GM18951 (cell line): ENCODE results near the gene OTULINL.

Experiments
- POLR2A ChIP-seq: IDR thresholded peaks from 4 replicates; pipeline ENCODE4 v1.6.1; 2011; ENCODE audit warnings: mild to moderate bottlenecking; ENCODE audit not compliant: insufficient read length, insufficient read depth; ENCODE audit errors: extremely low read depth
- in situ Hi-C: fragments of 300-500 bp; cut with MboI; formaldehyde crosslinking; loops from one replicate; pipeline ENCODE4 v1.12.0; 2022; ENCODE audit warnings: low sequenced_read_pairs, mixed read lengths, inconsistent platforms; ENCODE audit not compliant: unreplicated experiment

Gene OTULINL

GRCh38 chr5:14598225-14598624, 16.6 kb downstream of the OTULINL start:
- in situ Hi-C loops, result no loop called here
- no peak for TF ChIP-seq POLR2A

GRCh38 chr5:14599476-14600127, 18.0 kb downstream of the OTULINL start:
- in situ Hi-C loops, result no loop called here
- no peak for TF ChIP-seq POLR2A

DNA sequence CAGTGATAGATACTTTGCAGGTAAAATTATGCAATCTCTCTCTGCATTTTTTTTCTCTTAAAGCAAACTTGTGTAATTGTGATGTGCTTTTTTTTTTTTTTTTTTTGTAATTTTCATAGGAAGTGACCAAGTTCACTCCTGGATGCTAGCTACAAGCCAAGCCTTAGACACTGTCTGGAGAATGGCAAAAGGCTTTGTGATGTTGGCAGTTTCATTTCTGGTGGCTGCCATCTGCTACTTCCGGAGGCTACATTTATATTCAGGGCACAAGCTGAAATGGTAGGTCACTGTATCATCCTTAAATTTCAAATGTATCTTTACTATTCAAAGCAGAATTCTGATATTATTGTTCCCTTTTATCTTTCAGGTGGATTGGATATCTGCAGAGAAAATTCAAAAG, 19.3 kb downstream of the OTULINL start:
- TF ChIP-seq POLR2A, result no peak
- in situ Hi-C loops, result no loop called here

DNA sequence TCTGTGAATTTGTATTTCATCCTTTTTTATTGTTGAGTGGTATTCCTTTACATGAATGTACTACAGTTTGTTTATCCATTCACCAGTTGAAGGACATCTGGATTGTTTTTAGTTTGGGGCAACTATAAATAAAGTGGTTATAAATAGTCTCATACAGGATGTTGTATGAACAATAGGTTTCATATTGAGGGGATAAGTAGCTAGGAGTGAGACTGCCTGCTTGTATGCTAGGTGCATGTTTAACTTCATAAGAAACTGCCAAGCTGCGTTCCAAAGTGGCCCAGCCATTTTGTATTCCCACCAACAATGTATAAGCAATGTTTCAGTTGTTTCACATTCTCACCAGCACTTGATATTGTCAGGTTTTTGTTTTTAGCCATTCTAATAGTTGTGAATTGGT, 21.5 kb downstream of the OTULINL start:
- no peak for TF ChIP-seq POLR2A
- in situ Hi-C loops, result no loop called here

DNA sequence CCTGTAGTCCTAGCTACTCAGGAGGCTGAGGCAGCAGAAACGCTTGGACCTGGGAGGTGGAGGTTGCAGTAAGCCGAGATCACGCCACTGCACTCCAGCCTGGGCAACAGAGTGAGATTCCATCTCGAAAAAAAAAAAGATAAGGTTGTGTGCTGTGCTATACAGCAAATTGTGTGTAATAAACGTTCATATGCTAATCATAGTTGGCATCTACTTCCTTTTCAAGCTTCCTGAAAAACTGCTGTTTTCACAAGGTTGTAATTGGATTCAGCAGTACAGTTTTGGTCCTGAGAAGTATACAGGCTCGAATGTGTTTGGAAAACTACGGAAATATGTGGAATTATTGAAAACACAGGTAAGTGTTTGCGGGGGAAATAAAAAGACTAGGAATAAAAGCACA, 25.5 kb downstream of the OTULINL start:
- no peak for TF ChIP-seq POLR2A
- in situ Hi-C loops, result no loop called here

DNA sequence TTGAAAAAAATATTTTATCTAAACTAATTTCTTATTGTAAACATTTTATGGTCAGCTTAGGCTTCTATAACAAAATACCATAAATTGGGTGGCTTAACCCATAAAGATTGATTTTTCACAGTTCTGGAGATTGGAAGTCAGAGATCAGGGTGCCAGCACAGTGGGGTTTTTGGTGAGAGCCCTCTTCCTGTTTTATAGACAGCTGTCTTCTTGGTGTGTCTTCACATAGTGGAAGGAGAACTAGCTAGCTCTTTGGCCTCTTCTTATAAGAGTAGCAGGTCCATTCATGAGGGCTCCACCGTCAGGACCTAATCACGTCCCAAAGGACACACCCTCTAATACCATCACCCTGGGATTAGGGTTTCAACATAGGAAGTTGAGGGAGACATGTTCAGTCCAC, 26.6 kb downstream of the OTULINL start:
- in situ Hi-C loops, result no loop called here

GRCh38 chr5:14611737-14612136, 30.1 kb downstream of the OTULINL start:
- in situ Hi-C loops, result no loop called here
- no peak for TF ChIP-seq POLR2A

More for the DNA sequence above, 26.6 kb downstream of the OTULINL start:
- TF ChIP-seq POLR2A, result no peak

- no peak for TF ChIP-seq POLR2A
- in situ Hi-C loops, result no loop called here
Measured at GRCh38 chr5:14614490-14614889, 32.9 kb downstream of the OTULINL start.

DNA sequence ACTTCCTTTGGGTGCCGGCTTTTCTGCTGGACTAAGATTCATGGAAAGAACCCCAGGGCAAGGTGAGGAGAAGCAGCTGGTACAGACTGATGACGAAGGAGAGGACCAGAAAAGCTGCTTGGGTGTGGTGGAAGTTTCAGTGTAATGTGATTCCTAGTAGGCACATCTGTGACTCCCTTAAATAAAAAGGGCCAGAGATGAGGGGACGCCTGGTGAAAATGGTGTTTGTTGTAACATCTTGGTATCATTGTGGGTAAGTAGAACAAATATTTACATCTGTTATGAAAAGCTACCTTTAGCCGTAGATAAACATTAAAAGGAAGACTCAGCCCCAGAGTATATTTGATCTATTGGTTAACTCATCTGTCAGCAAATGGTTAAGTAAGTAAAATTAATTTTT, 33.8 kb downstream of the OTULINL start:
- no peak for TF ChIP-seq POLR2A
- in situ Hi-C loops, result no loop called here

DNA sequence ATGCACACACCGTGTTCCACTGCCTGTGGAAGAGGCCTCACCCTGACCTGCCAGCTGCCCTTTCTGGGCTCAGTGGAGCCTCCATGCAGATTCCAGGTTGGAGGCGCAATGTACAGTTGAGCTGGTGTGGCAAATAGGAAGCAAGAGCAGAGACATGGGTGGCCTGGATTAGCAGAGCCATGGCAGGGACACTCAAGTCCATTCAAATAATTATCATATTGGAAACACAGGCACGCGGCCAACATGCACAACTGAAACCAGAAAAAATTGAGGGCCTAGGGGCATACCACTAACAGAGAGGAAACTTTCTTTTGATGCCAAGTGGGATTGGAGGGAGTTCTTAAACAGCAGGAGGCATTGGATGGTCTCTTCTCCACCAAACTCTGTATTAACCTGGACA, 35.8 kb downstream of the OTULINL start:
- TF ChIP-seq POLR2A, result no peak
- in situ Hi-C loops, result no loop called here

DNA sequence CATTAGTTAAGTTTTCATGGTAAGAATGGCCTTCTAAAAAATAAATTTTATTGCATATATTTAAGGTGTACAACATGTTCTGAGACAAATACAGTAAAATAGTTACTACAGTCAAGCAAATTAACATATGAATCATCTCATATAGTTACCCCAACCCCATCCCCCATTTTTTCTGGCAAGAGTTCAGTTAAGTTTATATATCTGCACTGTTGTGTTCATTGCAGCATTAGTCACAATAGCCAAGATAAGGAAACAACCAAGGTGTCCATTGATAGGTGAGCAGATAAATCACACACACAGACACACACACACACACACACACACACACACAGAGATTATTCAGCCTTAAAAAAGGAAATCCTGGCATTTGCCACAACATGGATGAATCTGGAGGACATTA, 45.7 kb downstream of the OTULINL start:
- no peak for TF ChIP-seq POLR2A

DNA sequence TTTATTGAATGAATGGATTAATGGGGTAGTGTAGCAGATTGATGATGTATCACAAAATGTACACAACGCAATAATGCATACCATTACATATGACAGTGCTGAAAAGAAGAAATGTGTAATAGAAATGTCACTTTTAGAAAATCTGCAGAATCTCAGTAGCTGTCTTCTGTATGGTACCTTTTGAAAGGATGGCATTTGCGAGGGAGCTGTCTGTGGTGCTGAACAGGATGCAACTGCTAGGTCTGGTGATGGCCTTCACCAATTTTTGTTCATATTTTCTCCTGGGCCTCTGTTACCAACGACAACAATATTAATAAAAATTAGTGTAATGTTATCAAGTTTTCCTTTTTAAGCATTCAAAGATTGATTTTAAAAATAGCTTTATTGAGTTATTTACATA, 46.8 kb downstream of the OTULINL start:
- TF ChIP-seq POLR2A, result no peak
- in situ Hi-C loops, result loop anchor here (25.0 kb wide), 2 partner anchors 216 to 641 kb away; no protein-coding TSS in a partner anchor

More for the DNA sequence above, 45.7 kb downstream of the OTULINL start:
- in situ Hi-C loops, result loop anchor here (25.0 kb wide), 2 partner anchors 215 to 640 kb away; no protein-coding TSS in a partner anchor

- TF ChIP-seq POLR2A, result no peak
- in situ Hi-C loops, result loop anchor here (25.0 kb wide), 2 partner anchors 218 to 643 kb away; no protein-coding TSS in a partner anchor
Measured at GRCh38 chr5:14630671-14631070, 49.1 kb downstream of the OTULINL start.

GRCh38 chr5:14635656-14636055, 54.1 kb downstream of the OTULINL start:
- in situ Hi-C loops, result loop anchor here (25.0 kb wide), 2 partner anchors 223 to 648 kb away; no protein-coding TSS in a partner anchor
- no peak for TF ChIP-seq POLR2A
